HK-2 (cell line): ENCODE data around the gene WAPL.
"Not testable (repeated sequence)": the region's sequence is repeated elsewhere in the genome, so short reads cannot be mapped to it uniquely, and the experiment has no call there.

ENCODE experiments used
- DNase-seq: peaks from one replicate; pipeline ENCODE4 v3.0.0-alpha.2; 2018; ENCODE audit not compliant: unreplicated experiment

WAPL gene

GRCh38 chr10:86389441-86390193 lies 132.0 kb downstream of the WAPL start:
- peak; percentile 30 for DNase-seq

DNA sequence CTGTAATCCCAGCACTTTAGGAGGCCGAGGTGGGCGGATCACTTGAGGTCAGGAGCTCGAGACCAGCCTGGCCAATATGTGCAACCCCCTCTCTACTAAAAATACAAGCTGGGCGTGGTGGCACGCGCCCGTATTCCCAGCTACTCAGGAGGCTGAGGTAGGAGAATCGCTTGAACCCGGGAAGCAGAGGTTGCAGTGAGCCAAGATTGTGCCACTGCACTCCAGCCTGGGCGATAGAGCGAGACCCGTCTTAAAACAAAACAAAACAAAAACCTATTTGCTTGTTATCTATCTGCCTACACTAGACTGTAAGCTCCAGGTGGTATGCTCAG lies 132.5 kb downstream of the WAPL start:
- not testable (repeated sequence) for DNase-seq

- no peak for DNase-seq
Measured at GRCh38 chr10:86388119-86388704, 133.4 kb downstream of the WAPL start.

GRCh38 chr10:86387178-86387794 lies 134.3 kb downstream of the WAPL start:
- no peak for DNase-seq

GRCh38 chr10:86385806-86386205 lies 135.8 kb downstream of the WAPL start:
- DNase-seq, result no peak
